Esophagus mucosa (tissue), 1 donor: ENCODE results near the gene TBC1D5. TPM values are rescaled to one million over a fixed set of nuclear protein-coding genes. Genes with fewer than 3 reads are reported as not detected.
"Not testable (repeated sequence)": the region's sequence is repeated elsewhere in the genome, so short reads cannot be mapped to it uniquely, and the experiment has no call there.

Source experiments
- ATAC-seq: fragments of 200-7000 bp; cut with Tn5 transposase; one replicate; pipeline ENCODE4 v1.9.1; 2020
- total RNA-seq: library from RNA; stranded (reverse); gene quantifications from one replicate; pipeline ENCODE4 v1.2.4, GENCODE V29; 2023
- donor health status: DM: yes; HTN: yes; CAD: no.

The TBC1D5 gene
- total RNA-seq, 1 donor from 2014 or later: 27.6 TPM

DNA sequence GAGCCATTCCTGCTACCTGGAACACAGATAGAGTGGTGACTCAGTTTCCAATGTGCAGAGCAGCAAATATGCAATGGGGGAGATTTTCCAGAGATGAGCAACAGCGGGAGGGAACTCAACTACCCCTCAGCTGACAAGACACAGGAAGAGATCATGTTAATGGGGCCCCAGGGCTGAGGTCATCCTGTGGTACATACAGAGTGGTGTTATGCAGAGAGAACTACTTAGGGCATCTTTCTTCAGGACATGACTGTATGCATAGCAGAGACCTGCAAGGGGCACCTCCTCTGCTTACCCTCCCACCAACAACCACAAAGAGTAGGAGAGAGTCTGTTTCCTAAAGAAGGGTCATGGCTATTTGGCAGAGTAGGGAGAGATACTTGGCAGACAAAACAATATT lies 6.8 kb upstream of the TBC1D5 start:
- peak; percentile 38 for ATAC-seq

DNA sequence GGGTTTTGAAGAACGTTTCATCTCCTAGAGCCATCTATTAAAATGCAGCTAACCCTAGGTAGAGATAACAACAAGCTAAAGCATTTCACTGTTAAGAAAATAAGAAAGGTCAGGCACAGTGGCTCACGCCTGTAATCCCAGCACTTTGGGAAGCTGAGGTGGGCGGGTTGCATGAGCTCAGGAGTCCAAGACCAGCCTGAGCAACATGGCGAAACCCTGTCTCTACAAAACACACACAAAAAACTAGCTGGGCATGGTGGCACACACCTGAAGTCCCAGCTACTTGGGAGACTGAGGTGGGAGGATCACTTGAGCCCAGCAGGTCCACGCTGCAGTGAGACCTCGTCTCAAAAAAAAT lies 5.4 kb upstream of the TBC1D5 start:
- no peak for ATAC-seq

DNA sequence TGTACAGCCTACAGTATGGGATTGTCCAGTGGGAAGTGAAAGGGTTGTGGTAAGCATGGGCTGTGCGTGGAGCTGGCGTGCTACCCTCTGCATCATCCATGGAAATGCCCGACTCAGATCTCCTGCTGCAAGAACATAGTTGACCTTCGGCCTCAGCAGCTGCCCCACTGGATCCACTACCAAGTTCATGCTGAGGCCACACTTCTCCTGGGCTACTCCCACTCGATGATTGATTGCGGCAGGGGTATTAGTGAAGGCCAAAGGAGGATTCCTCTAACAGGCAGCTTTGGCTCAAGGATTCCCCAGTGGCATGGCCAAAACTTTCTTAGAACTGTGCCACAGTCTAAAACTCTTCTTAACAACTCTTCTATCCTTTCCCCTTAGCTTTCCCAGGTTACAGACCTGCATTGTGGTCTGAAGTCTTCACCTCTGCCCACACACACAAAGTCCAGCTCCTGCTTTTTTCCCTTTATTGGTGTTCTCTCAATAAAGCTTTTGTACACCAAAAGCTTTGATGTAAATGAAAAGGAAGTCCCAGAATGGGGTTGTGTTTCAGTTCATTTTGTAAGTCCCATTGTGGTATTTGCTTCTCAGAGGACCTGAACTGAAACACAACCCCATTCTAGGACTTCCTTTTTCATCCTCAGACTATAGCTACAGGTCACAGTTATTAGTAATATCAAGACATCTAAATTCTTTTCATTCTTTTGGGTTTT lies 4.9 kb upstream of the TBC1D5 start:
- ATAC-seq: no peak

DNA sequence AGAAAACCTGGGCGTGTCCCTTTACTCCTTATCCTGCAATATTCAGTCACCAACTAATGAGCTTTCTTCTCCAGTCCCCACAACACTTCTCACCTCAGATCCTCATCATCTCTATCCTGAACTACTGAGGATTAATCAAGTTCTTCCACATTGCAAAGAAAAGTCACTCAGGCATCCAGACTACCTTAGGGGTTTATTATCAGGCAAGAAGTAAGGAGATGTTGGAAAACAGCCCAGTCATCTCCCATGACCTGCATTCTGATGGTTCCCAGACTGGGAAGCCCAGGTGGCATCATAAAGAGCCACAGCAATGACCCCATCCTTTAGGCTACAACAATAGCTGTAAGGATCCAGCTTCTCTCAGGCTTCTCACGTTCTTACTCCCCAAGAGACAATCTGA lies 3.5 kb upstream of the TBC1D5 start:
- no peak for ATAC-seq

DNA sequence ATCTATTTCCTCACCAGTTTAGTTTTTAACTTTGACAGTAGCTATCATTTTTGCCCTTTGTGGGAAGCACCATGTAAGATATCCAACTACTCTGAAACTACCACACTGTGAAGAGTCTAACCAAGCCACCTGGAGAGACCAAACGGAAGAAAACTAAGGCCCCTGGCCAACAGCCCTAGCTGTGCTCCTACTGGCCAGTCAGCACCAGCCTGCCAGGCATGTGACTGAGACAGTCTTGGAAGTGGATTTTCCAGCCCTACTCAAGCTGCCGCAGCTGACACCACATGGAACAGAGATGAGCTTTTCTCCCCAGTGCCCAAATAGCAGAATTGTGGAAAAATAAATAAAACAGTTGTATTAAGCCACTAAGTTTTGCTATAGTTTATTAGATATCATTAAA lies 2.9 kb upstream of the TBC1D5 start:
- ATAC-seq: no peak

DNA sequence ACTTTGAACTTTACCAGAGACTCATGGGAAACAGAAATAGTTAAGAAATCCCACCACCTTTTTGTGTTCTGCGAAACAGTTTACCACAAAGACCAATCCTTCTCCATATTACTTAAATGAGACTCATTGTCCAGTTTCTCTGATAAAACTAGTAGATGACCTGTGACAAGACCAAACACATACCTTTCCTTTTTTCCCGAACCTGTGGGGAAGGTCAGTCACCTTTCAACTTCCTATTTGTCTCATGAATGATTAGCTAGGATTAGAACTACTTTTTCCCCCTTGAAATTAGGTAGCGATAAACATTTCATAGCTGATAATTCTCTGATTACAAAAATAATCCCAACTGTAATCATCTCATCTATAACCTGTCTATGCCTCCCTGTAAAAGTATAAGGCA lies 2.3 kb upstream of the TBC1D5 start:
- no peak for ATAC-seq

DNA sequence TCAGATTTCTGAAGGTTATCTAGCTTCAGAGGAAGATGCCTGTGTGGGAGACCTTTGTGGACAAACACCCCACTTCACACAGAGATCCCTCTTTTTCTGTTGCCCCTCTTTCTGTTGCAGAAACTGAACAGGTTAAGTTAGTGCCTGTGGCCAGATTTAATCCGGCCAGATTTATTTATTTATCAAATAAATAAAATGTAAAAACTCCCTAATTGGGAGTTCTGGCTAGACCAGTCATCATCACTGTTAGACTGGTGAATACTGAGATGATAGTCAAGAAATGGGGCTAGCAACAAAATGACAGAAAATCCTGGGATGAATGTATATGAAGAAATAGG lies 1.2 kb upstream of the TBC1D5 start:
- ATAC-seq: no peak

DNA sequence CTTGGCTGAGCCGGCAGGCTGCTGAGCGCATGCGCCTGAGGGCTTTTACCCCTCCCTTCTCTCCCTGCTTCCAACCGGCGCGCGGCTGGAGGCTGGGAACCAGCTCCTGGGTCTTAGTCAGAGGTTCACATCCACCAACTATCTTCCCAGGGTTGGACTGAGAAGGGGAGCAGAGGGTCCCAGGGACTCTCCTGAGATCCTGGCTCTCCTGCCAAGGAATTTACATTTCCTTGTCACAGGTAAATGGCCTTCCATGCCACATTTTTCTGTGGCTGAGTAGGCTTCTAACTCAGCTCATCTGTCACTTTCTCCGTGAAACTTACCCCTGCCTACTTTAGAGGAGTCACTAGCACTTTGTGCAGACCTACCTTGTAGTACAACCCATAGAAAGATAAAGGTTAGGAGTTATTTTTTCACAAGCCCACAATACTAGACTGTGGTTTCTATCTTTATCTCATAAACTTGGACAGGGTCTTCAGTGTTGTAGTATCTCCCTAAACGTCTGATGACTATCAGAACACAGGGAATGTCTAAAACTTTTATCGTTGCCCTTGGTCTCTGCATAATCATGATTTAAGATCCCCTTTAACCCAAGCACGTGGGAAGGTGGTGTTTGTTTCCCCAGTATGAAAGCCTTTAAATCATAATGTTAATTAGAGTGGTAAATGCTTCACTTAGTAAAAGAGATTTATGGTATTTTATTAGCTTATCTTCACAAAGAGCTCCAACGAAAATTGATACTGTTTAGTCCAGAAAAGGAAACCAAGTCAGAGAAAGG lies 638 bp upstream of the TBC1D5 start:
- no peak for ATAC-seq

DNA sequence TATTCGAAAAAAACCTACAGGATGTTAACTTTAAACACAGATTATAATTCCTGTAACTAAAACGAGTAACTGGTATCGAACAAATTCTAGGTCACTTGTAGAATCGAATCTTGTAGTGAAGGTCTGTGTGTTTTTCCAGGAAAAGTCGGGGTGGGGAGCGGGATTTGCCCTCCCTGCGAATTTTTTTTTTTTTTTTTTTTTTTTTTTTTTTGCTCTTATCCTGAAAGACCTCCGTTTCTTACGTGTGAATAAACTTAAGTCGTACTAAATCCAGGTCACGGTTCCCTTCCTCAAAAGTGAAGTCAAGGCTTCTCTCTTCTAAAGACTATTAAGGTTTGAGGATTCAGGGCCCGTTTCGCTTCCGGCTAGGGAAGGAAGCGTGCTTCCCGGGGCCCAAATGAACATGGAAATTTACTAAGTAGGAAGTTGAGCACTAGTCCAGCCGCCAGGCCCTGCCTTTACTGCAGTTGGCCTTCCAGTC lies 770 bp downstream of the TBC1D5 start:
- ATAC-seq: no peak

DNA sequence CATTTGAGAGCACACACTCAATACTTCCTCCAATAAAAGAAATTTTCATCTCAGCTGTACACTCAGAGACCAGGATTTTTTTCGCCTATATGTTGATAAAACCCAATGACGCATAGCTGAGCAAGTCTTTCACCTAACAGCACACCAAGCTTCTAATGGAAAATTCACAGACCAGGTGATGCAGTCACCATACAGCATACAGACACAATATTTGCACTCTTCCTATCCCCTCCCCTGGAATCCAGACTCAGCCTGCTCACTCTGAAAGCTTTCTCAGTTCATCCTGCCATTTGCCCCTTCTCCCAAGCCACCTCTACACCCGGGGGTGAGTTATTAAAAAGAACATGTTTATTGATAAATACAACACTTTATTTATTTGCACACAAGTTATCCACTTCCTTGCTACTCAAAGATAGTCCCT lies 1.7 kb downstream of the TBC1D5 start:
- ATAC-seq: peak; percentile 21

DNA sequence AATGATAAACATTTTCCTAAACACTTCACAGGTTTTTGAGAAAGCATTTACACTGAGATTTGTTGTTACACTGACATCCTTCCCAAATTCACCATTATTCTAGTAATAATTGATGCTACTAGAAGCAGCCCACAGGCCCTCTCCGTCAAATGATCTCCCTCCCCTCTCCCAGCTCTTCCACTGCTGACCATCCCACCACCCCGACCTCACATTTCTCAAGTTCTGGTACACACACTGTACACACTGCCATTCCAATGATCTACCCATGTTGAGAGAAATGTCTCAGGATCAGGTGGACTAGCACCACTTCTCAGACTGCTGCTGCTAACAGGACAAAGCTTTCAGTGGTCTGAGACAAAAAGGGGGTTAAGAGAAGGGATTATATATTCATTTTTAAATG lies 3.5 kb downstream of the TBC1D5 start:
- ATAC-seq: no peak

DNA sequence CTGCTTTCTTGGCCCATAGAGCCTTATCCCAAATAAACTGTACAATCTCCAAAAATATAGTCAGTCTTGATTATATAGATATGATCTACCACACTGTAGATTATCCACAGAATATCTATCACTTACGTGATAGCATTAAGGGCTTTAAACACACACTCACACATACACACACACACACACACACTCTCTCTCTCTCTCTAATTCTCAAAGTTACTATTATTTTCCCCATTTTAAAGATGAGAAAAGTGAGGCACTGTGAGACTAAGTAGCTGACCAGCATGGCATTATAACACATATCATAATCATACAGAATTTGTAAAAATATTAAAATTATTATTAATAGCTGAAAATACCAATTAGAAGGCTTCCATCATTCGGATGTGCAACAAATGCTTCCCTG lies 4.2 kb downstream of the TBC1D5 start:
- ATAC-seq: no peak

DNA sequence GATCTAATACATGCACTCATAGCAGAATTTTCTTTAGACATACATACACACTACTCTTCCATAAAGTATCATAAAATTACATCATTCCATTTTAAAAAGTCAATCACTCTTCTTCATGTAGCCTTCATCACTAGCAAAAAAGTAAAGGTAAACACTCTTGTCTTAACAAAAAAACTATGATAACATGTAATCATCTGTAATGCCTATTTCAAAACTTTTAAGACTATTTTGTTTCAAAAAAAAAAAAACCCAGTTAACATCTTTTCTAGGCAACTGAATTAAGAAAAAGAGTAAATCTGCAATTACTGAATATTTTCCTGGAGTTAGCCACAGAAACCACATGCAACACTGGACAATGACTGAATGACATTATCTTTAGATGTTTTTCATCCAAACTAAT lies 4.8 kb downstream of the TBC1D5 start:
- ATAC-seq: no peak

DNA sequence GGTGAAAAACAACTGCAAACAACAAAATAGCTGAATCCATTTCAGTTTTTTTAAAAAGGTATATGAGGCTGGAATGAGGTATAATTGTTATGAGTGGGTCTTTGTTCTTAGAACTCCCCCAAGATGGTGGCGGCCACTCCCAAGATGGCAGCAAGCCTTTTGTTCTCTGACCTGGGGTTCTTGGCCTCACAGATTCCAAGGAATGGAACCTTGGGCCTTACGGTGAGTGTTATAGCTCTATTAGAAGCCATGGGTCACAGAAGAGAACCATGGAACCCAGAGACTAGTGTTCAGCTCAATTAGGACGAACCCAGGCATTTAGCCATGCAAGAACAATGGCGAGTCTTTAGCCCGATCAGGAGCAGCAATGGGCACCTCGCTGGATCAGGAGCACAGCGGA lies 7.1 kb downstream of the TBC1D5 start:
- ATAC-seq: not testable (repeated sequence)

DNA sequence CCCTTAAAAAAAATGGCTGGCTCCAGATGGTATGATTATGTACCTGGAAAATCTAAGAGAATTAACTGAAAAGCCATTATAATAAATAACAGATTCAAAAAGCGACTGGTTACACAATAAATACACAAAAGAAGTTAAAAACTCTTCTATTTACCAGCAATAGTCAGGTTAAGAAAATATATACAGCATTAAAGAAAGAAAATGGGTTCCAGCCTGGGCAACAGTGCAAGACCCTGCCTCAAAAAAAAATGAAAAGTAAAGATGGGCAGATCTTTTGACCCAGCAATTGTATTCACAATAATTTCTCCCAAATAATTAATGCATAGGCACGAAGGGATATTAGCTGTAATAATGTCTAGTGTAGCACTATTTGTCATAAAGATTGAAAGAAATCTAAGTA lies 8.7 kb downstream of the TBC1D5 start:
- ATAC-seq: no peak

DNA sequence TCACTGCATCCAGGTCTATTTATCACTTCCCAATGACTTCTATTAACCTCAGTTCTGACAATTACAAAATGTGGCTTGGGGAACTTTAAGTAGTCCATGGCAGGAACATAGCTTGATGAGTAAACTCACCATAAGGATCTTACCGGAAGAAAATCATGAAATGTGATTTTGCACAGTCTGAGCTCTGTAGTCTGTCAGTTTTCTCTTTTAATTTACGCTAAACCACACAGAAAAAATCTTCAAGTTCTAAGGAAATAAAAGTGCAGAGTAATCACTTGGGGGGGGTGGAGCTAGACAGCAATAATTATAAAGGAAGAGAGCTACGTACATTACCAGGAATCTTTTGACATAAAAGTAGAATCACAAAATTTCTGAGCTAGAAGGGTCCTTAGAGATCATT lies 9.2 kb downstream of the TBC1D5 start:
- no peak for ATAC-seq

DNA sequence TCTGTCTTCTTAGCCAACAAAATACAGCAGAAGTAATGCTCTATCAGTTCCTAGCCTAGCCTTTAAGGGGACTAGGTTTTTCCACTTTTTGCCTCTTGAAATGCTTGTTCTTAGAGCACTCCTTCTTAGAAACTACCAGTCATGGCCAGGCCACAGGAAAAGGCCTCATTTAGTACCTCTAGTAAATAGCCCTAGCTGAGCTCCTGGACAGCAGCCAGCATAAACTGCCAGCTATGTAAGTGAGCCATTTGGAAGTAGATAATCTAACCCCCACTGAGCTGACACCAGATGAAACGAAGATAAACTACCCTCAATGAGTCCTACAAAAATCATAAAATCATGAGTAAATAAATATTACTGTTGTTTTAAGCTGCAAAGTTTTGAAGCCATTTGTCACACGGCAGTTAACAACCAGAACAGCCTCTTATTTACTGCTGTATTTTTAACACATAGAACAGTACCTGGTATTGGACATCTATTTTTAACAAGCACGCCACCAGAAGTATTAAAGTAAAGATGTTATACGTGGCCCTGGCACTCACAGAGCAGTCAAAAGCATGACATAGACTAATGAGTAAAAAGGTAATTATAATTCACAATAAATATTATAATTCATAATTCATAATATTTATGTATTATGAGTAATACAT lies 12.0 kb downstream of the TBC1D5 start:
- ATAC-seq: no peak

DNA sequence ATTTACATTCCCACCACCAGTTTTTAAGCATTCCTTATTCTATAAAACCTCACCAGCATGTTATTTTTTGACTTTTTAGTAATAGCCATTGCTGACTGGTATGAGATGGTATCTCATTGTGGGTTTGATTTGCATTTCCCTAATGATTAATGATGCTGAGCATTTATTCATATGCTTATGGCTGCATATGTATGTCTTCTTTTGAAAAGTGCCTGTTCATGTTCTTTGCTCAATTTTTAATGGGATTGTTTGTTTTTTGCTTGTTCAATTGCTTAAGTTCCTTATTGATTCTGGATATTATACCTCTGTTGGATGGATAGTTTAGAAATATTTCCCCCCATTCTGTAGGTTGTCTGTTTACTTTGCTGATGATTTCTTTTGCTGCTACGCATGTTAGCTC lies 16.1 kb downstream of the TBC1D5 start:
- no peak for ATAC-seq

DNA sequence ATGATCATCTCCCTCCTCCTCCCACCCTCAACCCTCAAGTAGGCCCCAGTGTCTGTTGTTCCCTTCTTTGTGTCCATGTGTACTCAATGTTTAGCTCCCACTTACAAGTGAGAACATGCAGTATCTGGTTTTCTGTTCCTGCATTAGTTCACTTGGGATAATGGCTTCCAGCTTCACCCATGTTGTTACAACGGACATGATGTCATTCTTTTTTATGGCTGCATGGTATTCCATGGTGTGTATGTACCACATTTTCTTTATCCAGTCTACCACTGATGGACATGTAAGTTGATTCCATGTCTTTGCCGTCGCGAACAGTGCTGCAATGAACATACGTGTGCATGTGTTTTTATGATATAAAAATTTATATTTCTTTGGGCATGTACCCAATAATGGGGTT lies 16.6 kb downstream of the TBC1D5 start:
- not testable (repeated sequence) for ATAC-seq

DNA sequence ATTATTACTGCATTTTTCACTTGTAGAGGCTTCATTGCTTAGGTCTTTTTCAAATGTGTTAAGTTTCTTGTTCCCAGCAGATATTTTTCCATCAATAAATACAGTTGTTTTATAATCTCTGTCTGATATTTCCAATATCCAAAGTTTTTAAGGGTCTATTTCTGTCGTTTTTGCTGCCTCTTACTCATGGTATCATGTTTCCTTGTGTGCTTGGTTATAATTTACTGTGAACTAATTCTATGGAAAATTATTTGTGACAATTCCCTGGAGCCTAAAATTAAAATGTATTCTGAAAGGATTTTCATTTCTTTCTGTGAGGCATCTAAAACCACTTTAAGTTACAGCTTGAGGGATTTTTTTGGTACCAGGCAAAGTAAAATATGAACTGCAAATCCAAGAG lies 17.5 kb downstream of the TBC1D5 start:
- ATAC-seq: no peak

DNA sequence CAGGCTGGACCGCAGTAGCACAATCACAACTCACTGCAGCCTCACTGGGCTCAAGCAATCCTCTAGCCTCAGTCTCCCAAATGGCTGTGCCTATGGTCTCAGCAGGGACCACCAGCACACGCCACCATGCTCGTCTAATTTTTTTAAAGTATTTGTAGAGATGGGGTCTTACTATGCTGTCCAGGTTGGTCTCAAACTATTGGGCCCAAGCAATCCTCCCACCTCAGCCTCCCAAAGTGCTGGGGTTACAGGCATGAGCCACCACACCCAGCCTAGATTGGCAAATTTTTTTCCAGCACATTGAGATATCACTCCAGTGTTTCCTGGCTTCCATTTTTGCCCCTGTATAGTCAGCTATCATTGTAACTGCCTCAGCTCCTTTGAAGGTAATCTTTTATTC lies 18.3 kb downstream of the TBC1D5 start:
- ATAC-seq: no peak

DNA sequence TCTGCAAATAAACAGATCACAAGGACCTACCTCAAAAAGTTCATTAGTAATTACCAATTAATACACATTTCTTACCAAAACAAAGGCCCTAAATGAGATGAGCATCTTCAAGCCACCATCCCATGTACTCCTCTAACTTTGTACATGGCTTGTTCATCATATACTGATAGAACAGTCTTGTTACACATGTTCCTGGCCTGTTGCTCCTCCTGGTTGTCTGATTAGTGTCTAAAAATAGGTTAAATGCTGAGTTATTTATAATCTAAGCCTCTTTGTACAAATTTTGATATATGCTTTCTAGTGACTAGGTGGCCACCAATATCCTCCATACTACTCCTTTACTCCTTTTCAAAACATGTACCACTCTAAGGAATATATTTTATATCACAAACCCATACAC lies 25.0 kb downstream of the TBC1D5 start:
- no peak for ATAC-seq

DNA sequence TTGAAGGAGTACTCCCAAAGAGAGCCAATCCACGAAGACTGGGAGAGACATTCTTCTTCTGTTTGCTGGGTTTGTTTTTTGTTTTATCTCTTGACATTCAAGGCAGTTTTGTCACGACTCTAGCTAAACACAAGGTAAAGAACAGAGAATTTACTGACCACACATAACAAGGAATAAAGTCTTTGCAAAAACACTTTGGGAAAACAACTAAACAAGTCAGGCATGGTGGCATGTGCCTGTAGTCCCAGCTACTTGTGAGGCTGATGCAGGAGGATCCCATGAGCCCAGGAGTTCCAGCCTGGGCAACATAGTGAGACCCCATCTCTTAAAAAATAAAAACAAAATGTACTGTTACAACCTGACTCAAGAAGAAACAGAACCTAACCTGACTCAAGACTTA lies 28.0 kb downstream of the TBC1D5 start:
- no peak for ATAC-seq

DNA sequence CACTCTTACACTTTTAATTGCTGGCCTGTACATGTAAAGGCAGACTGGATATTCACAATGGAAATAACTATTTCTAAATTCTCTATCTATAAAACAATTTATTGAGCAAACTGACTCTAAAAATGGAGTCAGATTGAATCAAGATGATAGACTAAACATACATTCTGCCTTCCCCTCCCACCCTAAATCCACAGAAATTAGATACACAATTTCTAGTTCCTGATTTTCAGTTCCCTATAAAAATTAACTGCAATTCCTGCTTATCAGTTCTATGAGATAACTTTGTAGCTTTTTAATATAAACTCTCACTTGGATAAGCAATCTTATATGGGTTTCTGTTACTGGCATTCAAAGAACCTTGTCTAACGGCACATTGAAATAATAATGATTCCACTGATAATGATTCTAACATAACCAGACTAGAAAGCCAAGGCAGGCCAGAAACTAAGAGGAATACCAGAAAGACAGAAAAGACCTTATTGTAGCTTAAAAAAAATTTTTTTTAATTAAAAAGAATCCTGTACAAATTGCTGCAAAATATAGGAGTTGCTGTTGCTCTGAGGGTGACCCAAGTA lies 33.1 kb downstream of the TBC1D5 start:
- ATAC-seq: no peak
